ENCODE data around the gene OR3A2. TPM values are rescaled to one million over a fixed set of nuclear protein-coding genes. Genes with fewer than 3 reads are reported as not detected.
"Not testable (repeated sequence)": the region's sequence is repeated elsewhere in the genome, so short reads cannot be mapped to it uniquely, and the experiment has no call there.

Gene OR3A2
- total RNA-seq (2014; rRNA removed; shearing (Covaris generic)): 0.08 and 0.16 TPM in 2 replicates

DNA sequence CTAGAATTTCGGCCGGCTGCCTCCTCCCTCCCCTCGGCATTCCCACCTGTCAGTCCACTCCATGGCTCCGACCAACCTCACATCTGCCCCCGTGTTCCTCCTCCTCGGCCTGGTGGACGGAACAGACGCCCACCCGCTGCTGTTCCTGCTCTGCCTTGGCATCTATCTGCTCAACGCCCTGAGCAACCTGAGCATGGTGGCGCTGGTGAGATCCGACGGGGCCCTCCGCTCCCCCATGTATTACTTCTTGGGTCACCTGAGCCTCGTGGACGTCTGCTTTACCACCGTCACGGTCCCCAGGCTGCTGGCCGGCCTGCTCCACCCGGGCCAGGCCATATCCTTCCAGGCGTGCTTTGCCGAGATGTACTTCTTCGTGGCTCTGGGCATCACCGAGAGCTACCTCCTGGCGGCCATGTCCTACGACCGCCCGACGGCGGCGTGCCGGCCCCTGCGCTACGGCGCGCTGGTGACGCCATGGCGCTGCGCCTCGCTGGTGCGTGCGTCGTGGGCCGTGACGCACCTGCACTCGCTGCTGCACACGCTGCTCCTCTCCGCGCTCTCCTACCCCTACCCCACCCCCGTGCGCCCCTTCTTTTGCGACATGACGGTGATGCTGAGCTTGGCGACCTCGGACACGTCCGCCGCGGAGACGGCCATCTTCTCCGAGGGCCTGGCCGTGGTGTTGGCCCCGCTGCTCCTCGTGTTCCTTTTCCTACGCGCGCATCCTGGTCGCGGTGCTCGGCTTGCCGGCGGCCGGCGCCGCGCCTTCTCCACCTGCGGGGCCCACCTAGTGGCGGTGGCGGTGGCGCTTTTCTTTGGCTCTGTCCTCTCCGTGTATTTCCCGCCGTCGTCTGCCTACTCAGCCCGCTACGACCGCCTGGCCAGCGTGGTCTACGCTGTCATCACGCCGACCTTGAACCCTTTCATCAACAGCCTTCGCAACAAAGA lies at the start of gene OR3A2:
Gene OR3A2 (minus strand): TSS at position 440 of the 948 bp plus-strand sequence.
- Histone ChIP-seq H3K4me3 (no peak within 1 kb of the TSS), H3K4me1 (no peaks in the 10 kb centered on the region), H3K27me3 (no peaks in the 10 kb centered on the region), H3K36me3 (no peaks in the 10 kb centered on the region), H3K9me3 (replicated peaks) (no peaks in the 10 kb centered on the region), H3K27ac (no peak within 1 kb of the TSS)
- DNase-seq: no peak

DNA sequence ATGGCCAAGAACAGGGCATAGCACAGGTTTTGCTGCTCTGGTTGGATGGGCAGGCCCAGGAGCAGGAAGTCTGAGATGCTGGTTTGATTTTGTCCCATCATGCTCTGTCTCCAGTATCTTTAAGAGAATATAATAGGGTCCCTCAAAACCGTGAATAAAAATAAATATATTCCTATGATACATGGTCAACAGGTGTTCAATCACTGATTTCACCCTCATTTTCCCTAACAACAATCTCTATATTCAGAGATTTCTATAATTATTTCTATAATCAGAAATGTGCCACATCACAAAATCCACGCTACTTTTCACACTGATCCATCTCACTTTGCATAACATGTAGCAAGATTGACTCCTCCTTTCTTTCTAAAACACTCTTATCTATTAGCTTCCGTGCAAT lies 47.6 kb upstream of the OR3A2 start, which contains the start of gene OR1E2:
Gene OR1E2 (minus strand): TSS at position 101 of the 400 bp plus-strand sequence. CDS start 0 bp downstream, at position 101.
- Histone ChIP-seq H3K27ac (no peak within 1 kb of the TSS), H3K27me3 (no peaks in the 10 kb centered on the region), H3K9me3 (replicated peaks) (no peaks in the 10 kb centered on the region), H3K36me3 (no peaks in the 10 kb centered on the region), H3K4me1 (no peaks in the 10 kb centered on the region), H3K4me3 (no peak within 1 kb of the TSS)
- DNase-seq: no peak

DNA sequence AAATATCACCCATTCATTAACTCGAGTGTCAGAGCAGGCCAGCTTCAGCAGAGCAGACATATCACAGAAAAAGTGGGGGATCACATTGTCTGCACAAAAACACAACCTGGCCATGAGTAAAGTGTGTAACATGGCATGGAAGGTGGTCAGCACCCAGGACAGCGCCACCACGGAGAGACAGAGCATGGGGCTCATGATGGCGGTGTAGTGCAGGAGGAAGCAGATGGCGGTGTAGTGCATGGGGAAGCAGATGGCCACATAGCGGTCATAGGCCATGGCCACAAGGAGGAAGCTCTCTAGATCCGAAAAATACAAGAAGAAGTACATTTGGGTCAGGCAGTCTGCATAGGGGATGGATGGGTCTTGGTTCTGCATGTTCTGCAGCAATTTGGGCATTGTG lies 47.1 kb upstream of the OR3A2 start:
- H3K9me3 ChIP-seq (replicated peaks); H3K27ac ChIP-seq; H3K27me3 ChIP-seq; H3K4me1 ChIP-seq; H3K4me3 ChIP-seq; H3K36me3 ChIP-seq: not testable (repeated sequence)
- peak; percentile 31 to 36 for DNase-seq

DNA sequence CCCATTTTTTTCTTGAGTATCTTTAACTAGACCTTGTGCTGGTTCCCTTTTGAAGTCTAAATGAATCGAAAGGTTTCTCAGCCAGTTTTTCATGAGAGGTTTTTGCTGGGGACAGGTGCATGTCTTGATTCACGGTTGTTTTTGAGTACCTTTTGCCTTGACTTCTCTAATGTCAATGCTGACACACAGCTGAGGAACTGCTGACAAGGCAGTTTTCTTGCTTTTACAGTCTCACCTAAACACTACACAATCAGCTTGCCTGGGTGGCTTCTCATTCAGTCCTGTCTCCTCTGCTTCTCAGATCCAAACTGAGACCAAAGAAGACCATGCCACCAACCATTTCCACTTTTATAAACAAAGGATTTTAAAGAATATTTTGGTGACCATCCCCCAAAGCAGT lies 32.1 kb upstream of the OR3A2 start:
- Histone ChIP-seq H3K27me3 (no peaks in the 10 kb centered on the region), H3K36me3 (no peaks in the 10 kb centered on the region), H3K4me1 (no peaks in the 10 kb centered on the region), H3K9me3 (replicated peaks) (no peaks in the 10 kb centered on the region), H3K4me3 (no peak overlapping the region), H3K27ac (no peak overlapping the region)
- no peak for DNase-seq

DNA sequence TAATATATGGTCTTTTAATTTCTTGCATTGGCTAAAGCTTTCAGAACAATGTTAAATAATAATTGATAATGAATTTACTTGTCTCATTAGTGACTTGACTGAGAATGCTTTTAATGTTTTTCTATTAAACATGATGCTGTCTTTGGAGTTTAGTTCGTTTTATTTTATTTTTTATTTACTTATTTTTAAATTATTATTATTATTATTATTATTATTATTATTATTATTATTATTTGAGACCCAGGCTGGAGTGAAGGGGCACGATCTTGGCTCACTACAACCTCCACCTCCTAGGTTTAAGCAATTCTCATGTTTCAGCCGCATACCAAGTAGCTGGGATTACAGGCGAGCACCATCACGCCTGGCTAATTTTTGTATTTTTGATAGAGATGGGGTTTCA lies 29.5 kb upstream of the OR3A2 start:
- H3K27ac ChIP-seq: no peak overlapping the region
- H3K36me3 ChIP-seq: no peaks in the 10 kb centered on the region
- H3K27me3 ChIP-seq: no peaks in the 10 kb centered on the region
- H3K4me3 ChIP-seq: no peak overlapping the region
- H3K4me1 ChIP-seq: no peaks in the 10 kb centered on the region
- no peaks in the 10 kb centered on the region for H3K9me3 ChIP-seq (replicated peaks)
- no peak for DNase-seq

DNA sequence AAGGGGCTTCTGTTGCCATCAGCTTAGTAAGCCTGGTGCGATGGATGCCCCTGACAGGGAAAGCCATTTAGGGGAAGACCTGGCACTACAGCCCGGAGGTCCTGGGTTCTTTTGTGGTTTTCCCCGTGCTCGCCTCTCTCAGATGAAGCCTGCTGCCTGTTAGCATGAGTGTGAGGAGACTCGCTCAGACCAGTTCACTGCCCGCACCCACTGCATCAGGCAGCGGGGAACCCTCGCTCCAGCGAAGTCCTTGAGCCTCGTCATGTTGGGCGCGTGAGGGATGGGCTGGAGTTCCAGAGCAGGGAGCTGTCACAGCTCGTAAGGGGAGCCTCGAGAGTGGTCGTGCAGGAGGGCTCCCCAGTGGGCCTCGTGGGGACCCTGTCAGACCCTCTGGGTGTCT lies 26.1 kb upstream of the OR3A2 start:
- DNase-seq, H3K36me3 ChIP-seq: not testable (repeated sequence)

DNA sequence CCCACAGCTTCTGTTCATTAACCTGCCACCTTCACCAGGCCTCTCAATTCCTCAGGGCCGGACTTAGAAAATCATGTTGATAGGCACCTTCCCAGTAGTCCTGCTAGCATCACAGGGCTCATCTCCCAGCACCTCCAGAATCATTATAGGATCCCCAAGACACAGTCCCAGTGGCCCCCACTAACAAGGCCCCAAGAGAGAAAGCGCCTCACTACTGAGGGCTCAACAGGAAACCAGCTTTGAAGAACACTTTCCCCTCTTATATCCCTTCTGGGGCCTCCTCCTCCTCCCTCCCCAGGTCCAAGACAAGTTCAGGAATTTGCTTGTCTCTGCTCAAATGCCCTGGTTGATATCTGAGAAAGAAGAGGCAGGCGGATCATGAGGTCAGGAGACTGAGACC lies 25.0 kb upstream of the OR3A2 start, which contains the start of gene OR3A3:
Gene OR3A3 (plus strand): TSS at position 301 of the 400 bp plus-strand sequence.
- Histone ChIP-seq H3K4me3 (no peak within 1 kb of the TSS), H3K36me3 (no peaks in the 10 kb centered on the region), H3K4me1 (no peaks in the 10 kb centered on the region), H3K27ac (no peak within 1 kb of the TSS), H3K9me3 (replicated peaks) (no peaks in the 10 kb centered on the region), H3K27me3 (no peaks in the 10 kb centered on the region)
- no peak for DNase-seq

More for the DNA sequence above, 26.1 kb upstream of the OR3A2 start:
- H3K27me3 ChIP-seq; H3K27ac ChIP-seq; H3K9me3 ChIP-seq (replicated peaks); H3K4me1 ChIP-seq; H3K4me3 ChIP-seq: not testable (repeated sequence)

DNA sequence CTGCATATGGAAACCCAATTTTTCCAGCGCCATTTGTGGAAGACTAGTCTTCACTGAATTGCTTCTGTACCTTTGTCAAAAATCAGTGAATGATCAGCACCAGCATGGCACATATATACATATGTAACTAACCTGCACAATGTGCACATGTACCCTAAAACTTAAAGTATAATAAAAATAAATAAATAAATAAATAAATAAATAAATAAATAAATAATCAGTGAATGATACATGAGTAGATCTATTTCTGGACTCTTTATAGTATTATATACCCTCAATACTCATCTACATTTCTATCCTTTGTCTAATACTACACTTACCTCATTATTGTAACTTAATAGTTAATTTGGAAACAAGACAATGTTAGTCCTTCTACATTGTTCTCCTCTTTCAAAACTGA lies 17.7 kb upstream of the OR3A2 start:
- not testable (repeated sequence) for H3K4me3 ChIP-seq; DNase-seq; H3K27ac ChIP-seq; H3K27me3 ChIP-seq; H3K36me3 ChIP-seq; H3K4me1 ChIP-seq; H3K9me3 ChIP-seq (replicated peaks)

DNA sequence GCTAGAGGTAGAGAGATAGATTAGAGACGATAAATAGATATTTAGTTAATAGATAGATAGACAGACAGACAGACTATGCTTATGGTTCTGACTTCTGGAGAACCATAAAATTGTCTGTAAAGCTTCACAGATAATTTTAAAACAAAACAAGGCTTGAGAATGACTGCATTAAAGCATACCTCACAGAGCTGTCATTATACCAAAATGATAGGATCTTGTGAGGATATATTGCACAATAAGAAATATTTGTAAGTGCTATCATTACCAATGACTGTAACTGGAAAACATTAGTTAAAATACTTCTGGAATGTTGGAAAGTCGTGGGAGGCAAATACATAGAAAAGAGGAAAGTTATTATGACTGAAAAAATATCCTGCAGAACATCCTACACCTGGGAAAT lies 15.7 kb upstream of the OR3A2 start:
- Histone ChIP-seq H3K27ac (no peak overlapping the region), H3K9me3 (replicated peaks) (no peaks in the 10 kb centered on the region), H3K27me3 (no peaks in the 10 kb centered on the region), H3K36me3 (no peaks in the 10 kb centered on the region), H3K4me3 (no peak overlapping the region), H3K4me1 (no peaks in the 10 kb centered on the region)
- DNase-seq: no peak

DNA sequence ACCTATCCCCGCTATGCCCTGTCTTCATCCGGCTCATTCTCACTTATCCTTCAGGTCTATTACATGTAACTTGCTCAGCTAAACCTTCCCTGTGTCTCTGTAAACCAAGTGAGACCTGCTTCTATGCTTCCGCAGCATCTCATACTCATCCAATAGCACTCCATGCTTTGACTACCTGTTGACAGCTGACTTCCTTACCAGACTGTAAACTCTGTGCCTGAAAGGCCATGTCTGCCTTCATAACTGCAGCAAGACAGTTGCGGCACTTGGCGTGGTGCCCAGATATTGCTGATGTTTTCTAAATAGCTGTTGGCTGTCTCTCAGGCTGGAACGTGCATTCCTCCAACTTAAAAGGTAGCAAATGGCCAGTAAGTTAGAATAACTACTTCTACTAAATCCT lies 13.9 kb upstream of the OR3A2 start:
- Histone ChIP-seq H3K4me3 (no peak overlapping the region), H3K27ac (no peak overlapping the region), H3K36me3 (no peaks in the 10 kb centered on the region), H3K9me3 (replicated peaks) (no peaks in the 10 kb centered on the region), H3K4me1 (no peaks in the 10 kb centered on the region), H3K27me3 (no peaks in the 10 kb centered on the region)
- DNase-seq: peak; percentile 9 to 22

DNA sequence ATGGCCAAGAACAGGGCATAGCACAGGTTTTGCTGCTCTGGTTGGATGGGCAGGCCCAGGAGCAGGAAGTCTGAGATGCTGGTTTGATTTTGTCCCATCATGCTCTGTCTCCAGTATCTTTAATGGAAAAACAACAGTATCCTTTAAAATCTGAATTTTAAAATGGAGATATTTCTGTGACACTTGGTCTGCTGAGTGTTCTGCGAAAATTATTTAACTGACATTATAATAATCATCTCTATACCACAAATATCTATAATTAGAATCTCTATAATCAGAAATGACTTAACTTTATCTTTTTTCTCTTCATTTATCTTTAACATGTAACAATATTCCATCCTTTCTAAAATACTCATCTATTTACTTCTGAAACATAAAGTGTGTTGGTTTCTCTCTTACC lies 12.2 kb upstream of the OR3A2 start, which contains the start of gene OR1E1:
Gene OR1E1 (minus strand): TSS at position 101 of the 400 bp plus-strand sequence. CDS start 0 bp downstream, at position 101.
- no peaks in the 10 kb centered on the region for H3K9me3 ChIP-seq (replicated peaks)
- H3K36me3 ChIP-seq: no peaks in the 10 kb centered on the region
- no peaks in the 10 kb centered on the region for H3K4me1 ChIP-seq
- no peak within 1 kb of the TSS for H3K4me3 ChIP-seq
- H3K27ac ChIP-seq: no peak within 1 kb of the TSS
- no peak for DNase-seq
- H3K27me3 ChIP-seq: no peaks in the 10 kb centered on the region

DNA sequence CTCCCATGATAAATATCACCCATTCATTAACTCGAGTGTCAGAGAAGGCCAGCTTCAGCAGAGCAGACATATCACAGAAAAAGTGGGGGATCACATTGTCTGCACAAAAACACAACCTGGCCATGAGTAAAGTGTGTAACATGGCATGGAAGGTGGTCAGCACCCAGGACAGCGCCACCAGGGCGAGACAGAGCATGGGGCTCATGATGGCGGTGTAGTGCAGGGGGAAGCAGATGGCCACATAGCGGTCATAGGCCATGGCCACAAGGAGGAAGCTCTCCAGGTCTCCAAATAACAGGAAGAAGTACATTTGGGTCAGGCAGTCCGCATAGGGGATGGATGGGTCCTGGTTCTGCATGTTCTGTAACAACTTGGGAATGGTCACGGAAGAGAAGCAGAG lies 11.7 kb upstream of the OR3A2 start:
- peak; percentile 23 to 34 for DNase-seq
- not testable (repeated sequence) for H3K27ac ChIP-seq; H3K27me3 ChIP-seq; H3K9me3 ChIP-seq (replicated peaks); H3K4me1 ChIP-seq; H3K36me3 ChIP-seq; H3K4me3 ChIP-seq

DNA sequence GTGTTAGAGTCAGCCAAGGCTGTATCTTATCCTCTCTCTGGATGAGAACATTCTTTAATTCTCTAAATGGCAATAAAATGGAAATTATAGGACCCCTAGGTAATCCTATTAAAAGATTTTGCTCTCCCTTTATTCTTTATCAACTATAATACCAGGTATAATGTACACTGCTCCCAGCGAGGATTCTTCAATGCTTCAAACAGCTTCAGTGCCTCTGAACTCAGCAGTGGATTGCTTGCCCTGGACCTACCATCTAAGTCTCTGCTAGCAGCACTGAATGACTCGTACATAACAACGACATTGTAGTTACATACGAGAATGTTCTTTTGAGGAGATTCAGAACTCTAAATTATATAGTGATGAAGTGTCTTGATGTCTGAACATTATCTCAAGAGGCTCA lies 3.7 kb upstream of the OR3A2 start:
- no peak for DNase-seq
- no peaks in the 10 kb centered on the region for H3K27me3 ChIP-seq
- no peak overlapping the region for H3K4me3 ChIP-seq
- H3K27ac ChIP-seq: no peak overlapping the region
- no peaks in the 10 kb centered on the region for H3K9me3 ChIP-seq (replicated peaks)
- no peaks in the 10 kb centered on the region for H3K36me3 ChIP-seq
- H3K4me1 ChIP-seq: no peaks in the 10 kb centered on the region

DNA sequence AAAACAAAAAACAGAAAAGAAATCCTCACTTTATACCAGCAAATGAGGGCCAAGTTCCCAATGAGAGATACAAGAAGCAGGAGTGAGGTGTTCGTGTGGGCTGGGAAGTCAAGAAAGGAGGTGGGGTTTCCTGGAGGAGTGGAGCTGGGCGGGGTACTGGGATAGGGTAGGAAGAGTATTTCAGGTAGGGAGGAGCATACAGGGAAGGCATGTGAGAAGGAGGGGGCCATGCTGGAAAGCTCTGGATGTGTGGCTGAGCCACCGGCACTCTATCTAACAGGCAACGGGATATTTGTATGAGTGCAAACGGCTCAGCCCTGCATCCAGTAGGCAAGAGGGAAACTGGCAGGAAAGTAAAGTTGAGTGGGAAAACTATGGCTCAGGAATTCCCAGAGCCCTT lies 4.2 kb downstream of the OR3A2 start:
- Histone ChIP-seq H3K9me3 (replicated peaks) (no peaks in the 10 kb centered on the region), H3K27ac (no peak overlapping the region), H3K27me3 (no peaks in the 10 kb centered on the region), H3K36me3 (no peaks in the 10 kb centered on the region), H3K4me1 (no peaks in the 10 kb centered on the region), H3K4me3 (no peak overlapping the region)
- DNase-seq: no peak

DNA sequence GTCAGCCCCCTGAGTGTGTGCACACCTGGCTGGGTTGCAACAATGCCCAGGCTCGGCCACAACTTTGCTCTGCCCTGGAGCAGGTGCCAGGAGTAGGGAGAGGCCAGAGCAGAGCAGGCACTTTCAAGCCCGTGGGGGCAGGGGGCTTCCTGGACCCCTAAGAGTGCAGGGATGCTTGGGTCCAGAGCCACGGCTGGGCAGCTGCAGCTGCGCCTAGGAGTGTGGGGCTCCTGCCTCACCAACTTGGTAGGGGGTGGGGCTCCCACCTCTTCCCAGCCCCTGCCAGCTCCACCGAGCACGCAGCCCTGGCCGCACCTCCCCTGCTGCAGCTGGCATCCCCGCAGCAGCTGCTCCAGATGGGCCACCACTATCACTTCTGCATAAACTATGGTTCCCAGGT lies 7.8 kb downstream of the OR3A2 start:
- Histone ChIP-seq H3K27me3 (no peaks in the 10 kb centered on the region), H3K4me1 (no peaks in the 10 kb centered on the region), H3K4me3 (no peak overlapping the region), H3K36me3 (no peaks in the 10 kb centered on the region), H3K27ac (no peak overlapping the region), H3K9me3 (replicated peaks) (no peaks in the 10 kb centered on the region)
- no peak for DNase-seq

DNA sequence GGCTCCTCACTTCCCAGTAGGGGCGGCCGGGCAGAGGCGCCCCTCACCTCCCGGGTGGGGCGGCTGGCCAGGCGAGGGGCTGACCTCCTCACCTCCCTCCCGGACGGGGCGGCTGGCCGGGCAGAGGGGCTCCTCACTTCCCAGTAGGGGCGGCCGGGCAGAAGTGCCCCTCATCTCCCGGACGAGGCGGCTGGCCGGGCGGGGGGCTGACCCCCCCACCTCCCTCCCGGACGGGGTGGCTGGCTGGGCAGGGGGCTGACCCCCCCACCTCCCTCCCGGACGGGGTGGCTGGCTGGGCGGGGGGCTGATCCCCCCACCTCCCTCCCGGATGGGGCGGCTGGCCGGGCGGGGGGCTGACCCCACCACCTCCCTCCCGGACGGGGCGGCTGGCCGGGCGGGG lies 14.9 kb downstream of the OR3A2 start:
- H3K27ac ChIP-seq; H3K27me3 ChIP-seq; H3K4me3 ChIP-seq; H3K9me3 ChIP-seq (replicated peaks); H3K36me3 ChIP-seq; DNase-seq; H3K4me1 ChIP-seq: not testable (repeated sequence)

All from SJCRH30 (cell line).